HG03342 (cell line): ENCODE data around the gene AFF1.
"Not testable (repeated sequence)": the region's sequence is repeated elsewhere in the genome, so short reads cannot be mapped to it uniquely, and the experiment has no call there.

Experiments
- ATAC-seq: cut with Tn5 transposase; IDR thresholded peaks from one replicate; pipeline ENCODE4 v1.9.1; 2021; ENCODE audit warnings: mild to moderate bottlenecking, moderate library complexity; ENCODE audit not compliant: unreplicated experiment

AFF1 gene

DNA sequence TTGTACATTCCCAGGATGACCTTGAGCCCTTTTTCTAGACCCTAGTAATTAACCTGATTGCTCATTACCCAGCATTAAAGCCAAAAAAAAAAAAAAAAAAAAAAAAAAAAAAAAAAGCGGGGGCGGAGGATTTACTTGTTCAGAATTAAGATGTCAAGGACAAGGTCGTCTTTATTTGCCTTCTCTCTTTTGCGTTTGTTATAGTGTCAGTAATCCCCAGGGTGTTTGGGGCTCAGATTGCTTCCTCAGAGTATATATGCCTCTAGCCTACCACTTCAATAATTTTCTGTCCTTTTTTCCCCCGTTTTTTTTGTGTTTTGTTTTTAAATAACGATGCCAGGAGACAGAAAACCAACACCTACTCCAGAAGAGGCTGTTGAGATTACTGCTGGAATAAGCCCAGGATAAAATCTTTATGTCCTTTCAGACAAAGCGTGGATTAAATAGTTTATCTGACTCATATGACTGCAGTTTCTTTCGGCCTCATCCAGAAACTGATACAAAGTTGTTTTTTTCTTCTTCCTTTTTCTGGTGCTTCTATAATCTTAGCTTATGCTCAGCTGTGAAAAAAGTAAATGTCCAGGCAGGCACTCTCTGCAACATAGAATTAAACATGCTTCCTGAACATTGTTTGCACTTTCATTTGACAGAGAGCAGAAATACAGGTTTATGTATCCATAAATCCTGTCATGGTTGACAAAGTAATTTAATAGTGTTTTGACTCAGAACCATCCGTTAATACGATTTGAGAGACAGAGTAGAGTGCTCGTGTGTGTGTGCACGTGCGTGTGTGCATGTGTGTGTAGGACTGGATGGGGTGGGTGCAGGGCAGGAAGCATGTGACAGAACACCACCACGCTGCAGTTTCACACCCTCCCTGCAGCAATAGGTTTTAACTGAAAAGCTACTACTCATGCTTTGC, 138.6 kb downstream of the AFF1 start:
- peak; percentile 88 for ATAC-seq

DNA sequence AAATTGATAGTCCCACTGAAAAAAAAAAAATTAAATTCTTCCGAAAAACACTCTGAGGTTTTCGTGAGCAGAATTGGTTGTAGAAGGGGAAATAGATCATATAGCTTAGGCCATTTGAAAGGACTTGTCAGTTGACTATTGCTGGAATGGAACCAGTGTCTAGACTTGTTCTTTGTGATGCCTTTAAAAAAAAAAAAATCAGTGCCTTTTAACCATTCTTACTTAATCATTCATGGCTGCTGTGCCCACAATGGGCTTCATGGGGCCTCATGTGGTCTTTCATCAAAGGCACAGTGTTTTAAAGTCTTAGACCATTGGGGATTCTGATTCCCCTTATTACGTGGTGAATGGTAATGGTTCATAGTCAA, 139.3 kb downstream of the AFF1 start:
- peak; percentile 28 for ATAC-seq

DNA sequence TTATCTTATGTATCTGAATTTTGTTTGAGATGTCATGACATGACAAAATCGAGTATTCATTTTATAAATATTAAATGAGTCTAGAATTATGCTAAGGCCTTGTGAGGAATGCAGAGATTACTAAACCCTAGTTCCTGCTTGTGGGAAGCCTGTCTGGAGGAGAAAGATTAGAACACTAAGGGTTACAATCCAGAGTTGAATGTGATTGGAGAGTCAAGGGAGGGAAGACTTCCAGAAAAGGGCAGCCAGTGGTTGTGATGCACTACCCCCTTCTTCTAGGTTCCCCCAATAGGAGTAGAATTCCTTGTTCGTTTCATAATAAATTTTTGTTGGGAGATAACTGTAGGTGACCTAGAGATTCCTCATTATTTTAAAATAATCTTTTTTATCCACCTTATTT, 141.1 kb downstream of the AFF1 start:
- no peak for ATAC-seq

GRCh38 chr4:87076690-87077358, 142.0 kb downstream of the AFF1 start:
- ATAC-seq, result no peak

DNA sequence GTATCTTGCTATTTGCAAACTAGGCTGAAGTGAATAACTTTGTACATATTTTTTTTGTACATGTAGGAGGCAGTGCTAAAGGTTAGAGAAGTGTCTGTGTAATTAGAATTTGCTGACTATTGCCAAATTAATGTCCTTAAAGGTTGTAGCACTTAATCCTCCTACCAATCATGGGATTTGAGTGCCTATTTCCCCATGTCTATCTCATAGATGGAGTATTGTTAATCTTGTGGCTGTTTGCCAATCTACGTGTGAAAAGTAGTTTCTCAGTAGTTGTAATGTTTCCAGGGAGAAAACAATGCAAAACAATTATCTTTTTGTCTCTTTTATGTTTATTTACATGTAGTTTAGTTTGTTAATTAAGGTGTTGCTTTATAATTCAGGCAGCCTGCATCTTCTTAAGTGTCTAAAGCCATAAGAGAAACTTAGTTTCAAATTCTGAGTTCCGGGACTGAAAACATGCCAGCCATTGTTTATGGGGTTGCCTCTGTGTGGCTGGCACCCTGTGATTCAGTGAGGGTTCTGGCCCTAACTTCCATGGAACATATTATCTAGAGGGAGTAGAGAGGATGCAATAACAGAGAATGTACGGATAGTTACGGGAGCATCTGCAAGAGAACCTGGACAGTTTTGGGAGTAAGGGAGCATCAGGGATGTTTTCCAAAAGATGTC, 143.2 kb downstream of the AFF1 start:
- ATAC-seq, result no peak

- no peak for ATAC-seq
These were observed 144.2 kb downstream of the AFF1 start for GRCh38 chr4:87078987-87079486.

- ATAC-seq, result no peak
These were observed 145.2 kb downstream of the AFF1 start for GRCh38 chr4:87079967-87080366.

- ATAC-seq, result no peak
These were observed 145.7 kb downstream of the AFF1 start for GRCh38 chr4:87080462-87080861.

GRCh38 chr4:87081826-87082225, 147.0 kb downstream of the AFF1 start:
- ATAC-seq, result no peak

GRCh38 chr4:87085732-87086131, 150.9 kb downstream of the AFF1 start:
- not testable (repeated sequence) for ATAC-seq

DNA sequence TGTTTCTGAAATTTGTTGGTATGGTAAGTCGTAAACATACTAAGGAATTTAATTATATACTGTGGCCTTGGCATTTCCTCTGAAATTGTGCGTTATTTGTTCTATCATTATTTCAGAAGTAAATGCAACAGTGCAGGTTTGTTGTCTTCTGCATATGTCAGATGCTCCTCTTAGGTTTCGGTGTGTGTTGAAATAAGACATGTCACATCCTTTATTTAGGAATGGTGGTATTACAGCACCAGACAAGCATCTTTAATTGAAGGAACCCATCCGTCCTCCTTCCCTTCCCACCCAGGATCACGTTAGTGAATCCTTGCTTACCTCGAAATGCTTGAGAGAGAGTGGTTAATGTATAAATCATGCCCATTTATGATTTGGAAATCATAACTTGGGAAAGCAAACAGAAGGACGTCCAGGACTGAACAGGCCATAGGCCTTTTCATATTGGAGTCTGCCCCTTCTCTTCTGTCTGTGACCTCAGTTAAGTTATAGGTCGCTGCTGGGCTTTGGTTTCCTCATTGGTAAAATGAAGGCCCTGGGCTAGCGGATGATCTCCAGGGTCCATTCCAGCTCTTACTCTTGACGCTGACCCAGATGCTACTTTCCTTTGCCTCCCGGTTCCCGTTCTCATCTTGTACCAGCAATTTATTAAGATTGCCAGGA, 151.5 kb downstream of the AFF1 start:
- no peak for ATAC-seq

- no peak for ATAC-seq
These were observed 152.2 kb downstream of the AFF1 start for GRCh38 chr4:87087015-87087414.

GRCh38 chr4:87087420-87087819, 152.6 kb downstream of the AFF1 start:
- ATAC-seq, result no peak

DNA sequence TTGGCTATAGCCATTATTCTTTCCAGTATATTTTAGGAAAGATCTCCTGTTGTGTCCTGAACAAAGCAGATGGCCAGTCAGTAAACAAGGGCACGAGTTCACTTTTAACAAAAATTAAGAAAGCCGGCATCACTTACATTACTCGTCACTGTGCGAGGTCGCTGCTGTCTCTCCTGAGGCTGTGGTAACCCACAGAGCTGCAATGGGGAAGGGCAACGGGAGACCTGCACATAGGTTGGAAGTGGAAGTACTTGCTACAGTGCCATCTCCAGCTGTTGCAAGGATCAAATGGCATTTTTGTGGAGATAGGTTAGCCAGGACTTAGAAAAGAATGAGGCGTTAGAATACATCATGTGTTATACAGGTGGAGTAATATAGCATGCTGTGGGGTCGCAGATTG, 153.4 kb downstream of the AFF1 start:
- no peak for ATAC-seq

DNA sequence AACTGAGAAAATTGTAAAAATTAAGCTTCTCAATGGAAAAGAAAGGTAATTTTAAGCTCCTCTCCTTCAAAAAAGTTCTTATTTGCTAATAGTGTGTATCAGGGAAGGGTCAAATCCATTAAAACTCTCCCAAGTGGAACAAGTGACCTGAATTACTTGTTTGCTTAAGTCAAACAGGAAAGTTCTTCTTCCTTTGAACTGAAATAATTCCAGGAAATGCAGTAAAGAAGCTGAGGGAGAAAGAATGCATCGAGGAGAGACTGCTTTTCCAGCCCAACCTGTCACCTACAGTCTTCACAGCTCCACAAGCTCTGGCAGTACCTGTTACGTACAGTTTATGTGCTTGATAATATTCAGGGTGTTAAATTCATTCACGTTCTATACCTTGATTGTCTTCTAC, 154.6 kb downstream of the AFF1 start:
- no peak for ATAC-seq

GRCh38 chr4:87090305-87090704, 155.5 kb downstream of the AFF1 start:
- no peak for ATAC-seq

- ATAC-seq, result no peak
These were observed 157.8 kb downstream of the AFF1 start for GRCh38 chr4:87092389-87093141.

DNA sequence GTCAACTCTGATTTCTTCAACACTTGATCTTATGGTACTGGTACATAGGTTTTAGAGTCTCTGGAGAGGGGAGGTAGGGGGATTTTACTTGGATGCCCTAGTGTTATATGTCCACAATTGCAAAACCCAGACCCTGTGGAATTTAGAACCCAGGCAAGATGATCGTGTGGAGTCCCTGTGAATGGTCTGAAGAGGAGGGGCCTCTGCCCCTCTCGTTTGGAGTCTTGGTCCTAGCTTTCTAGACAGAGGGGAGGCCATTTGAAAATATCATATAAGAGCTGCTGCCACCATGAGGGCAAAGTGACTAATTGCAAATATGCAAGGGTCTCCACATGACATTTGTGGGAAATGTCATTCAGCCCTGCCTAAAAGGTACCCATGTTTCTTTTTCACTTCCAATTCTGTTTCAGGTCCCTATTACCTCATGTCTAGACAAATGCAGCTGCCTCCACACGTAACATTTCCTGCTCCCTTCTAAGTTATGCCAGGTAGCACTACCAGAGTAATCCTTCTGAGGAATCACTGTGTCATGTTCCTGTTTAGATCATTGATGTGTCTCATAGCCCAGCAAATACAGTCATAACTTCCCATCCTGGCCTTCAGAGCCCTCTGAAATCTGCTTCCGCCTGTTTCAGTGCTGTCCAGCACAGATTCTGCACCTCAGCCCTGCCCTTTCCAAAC, 158.8 kb downstream of the AFF1 start:
- ATAC-seq, result peak; percentile 76

GRCh38 chr4:87097075-87097474, 162.3 kb downstream of the AFF1 start:
- no peak for ATAC-seq

DNA sequence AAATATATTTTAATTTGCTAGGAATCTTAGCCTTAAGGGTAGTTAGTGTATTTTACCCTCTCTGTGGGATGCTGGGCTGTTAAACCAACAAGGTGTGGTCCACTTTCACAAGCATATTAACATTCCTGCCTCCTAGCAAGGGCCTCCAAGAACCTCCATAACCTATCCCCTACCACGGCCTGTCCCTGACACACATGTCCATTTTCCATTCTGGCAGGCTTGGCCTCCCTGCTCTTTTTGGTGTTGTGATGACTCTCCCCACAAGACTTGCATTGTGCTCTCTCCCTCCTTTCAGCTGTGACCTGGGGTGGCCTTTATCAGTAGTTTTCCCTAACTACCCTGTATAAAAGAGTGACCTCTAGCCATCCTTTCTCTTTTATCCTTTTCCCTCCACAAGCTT, 165.4 kb downstream of the AFF1 start:
- no peak for ATAC-seq
